H7 (cell line): ENCODE results near the gene NELFB. TPM values are rescaled to one million over a fixed set of nuclear protein-coding genes. Genes with fewer than 3 reads are reported as not detected.

Experiments used
- DNase-seq: peaks from one replicate; pipeline ENCODE4 v3.0.0; 2012
- H3K27me3 ChIP-seq: 2 replicates; pipeline ENCODE4 v1.6.0; 2011; ENCODE audit warnings: mild to moderate bottlenecking, low read length; ENCODE audit not compliant: control insufficient read depth, insufficient read depth
- H3K36me3 ChIP-seq: replicated peaks from 2 replicates; pipeline ENCODE4 v1.5.1; 2011; ENCODE audit warnings: low read length; ENCODE audit not compliant: control insufficient read depth, insufficient read depth
- H3K4me3 ChIP-seq: 2 replicates; pipeline ENCODE4 v1.5.1; 2011; ENCODE audit warnings: low read depth, mild to moderate bottlenecking, control low read depth, low read length, moderate library complexity; ENCODE audit not compliant: insufficient read depth
- total RNA-seq: library from RNA; depleted of rRNA; stranded (reverse); fragments of >200 nt; shearing (Covaris generic); gene quantifications from 2 replicates; pipeline ENCODE4 v1.2.3, GENCODE V29; 2014

NELFB gene
- total RNA-seq, 1 experiment from 2014 or later: 121 TPM

DNA sequence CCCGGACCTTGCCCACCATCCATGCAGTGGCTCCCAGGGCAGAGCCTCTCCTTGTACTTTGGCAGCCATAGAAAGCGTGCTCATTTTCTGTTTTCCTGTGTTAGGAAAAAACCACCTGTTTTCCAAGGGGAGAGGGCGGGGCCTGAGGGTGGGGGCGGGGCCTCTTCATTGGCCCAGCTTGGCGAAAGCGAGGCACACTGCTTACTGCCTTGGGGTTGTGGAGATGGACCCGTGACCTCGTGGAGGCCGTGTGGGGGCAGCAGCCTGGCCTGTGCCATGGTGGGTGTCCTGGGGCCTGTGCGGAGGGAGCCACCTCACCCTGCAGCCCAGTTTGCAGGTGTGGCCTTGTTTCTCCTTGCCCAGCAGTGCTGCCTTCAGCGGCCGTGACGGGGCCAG lies 18.0 kb downstream of the NELFB start:
- DNase-seq: peak; percentile 88
- no peak overlapping the region for H3K4me3 ChIP-seq

DNA sequence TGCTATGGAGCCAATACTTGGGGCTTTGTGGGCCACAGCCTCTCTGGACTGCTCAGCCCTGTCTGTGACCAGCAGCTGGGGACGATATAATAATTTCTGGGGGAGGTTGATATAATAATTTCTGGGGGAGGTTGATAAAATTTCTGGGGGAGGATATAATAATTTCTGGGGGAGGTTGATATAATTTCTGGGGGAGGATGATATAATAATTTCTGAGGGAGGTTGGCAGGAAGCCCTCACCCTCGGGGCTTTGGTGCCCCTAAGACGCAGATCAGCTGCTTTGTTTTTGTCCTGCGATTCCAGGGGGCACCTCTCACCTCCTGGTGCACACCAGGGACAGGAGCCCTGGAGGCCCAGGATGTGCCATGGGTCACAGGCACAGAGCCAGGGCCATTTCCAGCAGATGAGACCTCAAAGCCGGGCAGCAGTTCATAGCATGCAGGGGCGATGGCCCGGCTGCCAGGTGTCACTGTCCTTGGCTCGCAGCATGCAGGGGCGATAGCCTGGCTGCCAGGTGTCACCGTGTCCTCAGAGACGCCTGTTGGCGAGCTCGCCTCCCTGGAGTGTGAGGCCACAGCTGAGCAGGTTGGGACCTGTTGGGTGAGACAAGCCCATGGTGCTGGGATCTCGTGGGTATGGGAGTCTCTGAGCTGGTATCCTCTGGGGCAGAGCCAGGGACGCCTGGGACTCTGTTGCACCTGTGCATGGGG lies 18.6 kb downstream of the NELFB start:
- Histone ChIP-seq H3K36me3 (peaks cover 13% of the 10 kb centered on the region), H3K27me3 (no peaks in the 10 kb centered on the region), H3K4me3 (no peak overlapping the region)
- peak; percentile 59 for DNase-seq

More for the DNA sequence above, 18.0 kb downstream of the NELFB start:
- H3K27me3 ChIP-seq: no peaks in the 10 kb centered on the region
- H3K36me3 ChIP-seq: peaks cover 17% of the 10 kb centered on the region

DNA sequence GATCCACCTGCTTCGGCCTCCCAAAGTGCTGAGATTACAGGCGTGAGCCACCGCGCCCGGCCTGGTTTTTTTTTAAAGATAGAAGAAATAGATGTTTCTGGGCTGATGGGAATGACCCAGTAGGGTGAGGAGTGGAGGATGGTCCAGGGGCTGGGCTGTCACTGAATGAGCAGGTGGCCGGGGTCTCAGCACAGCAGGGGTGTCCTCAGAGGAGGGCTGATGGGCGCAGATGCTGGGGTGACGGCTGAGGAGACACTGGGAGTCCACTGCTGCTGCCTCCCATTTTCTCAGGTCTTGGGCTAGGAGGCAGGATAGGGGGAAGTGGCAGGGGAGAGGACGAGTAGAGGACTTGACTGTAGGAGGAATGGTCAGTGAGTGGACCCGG lies 20.1 kb downstream of the NELFB start:
- Histone ChIP-seq H3K27me3 (no peaks in the 10 kb centered on the region), H3K4me3 (no peak overlapping the region), H3K36me3 (peaks cover 4% of the 10 kb centered on the region)
- no peak for DNase-seq

DNA sequence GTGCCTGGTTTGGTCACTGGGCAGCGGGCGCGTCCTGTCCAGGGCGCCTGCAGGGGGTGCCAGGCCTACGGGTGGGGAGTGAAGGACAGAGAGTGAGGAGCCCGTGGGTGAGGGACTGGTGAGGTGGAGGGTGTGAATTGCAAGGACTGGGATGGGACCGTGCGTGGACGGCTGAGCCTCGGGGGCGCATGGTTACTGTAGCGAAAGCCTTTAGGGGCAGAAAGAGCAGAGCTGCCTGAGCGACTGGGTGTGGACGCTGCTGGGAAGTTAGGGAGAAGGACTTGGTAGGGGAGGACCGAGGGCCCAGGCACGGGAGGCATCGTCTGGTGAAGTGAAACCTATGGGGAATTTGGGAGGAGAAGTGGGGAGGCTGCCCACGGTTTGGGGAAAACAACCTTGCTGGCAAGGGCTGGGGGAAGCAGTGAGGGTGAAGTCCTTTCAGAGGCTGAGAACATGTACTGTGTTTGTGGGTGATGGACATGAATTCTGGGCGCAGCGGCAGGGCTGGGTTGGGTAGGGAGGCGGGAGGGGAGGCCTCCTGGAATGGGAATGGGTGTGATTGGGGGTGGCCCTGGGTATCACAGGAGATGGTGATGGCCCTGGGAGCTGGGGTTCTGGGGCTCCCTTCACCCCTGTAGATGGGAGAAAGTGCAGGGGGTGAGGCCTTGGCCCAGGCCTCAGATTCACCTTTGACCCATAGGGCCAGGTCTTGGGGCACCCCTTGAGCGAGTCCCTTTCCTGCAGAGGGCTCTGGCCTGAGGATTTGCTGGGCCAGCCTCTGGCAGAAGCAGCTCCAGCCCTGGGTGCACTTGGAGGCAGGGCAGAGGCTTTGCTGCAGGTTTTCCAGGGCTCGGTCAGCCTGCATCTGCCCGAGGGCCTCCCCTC lies 20.7 kb downstream of the NELFB start:
- H3K27me3 ChIP-seq: no peaks in the 10 kb centered on the region
- DNase-seq: peak; percentile 69
- H3K4me3 ChIP-seq: no peak overlapping the region
- H3K36me3 ChIP-seq: peaks cover 4% of the 10 kb centered on the region

DNA sequence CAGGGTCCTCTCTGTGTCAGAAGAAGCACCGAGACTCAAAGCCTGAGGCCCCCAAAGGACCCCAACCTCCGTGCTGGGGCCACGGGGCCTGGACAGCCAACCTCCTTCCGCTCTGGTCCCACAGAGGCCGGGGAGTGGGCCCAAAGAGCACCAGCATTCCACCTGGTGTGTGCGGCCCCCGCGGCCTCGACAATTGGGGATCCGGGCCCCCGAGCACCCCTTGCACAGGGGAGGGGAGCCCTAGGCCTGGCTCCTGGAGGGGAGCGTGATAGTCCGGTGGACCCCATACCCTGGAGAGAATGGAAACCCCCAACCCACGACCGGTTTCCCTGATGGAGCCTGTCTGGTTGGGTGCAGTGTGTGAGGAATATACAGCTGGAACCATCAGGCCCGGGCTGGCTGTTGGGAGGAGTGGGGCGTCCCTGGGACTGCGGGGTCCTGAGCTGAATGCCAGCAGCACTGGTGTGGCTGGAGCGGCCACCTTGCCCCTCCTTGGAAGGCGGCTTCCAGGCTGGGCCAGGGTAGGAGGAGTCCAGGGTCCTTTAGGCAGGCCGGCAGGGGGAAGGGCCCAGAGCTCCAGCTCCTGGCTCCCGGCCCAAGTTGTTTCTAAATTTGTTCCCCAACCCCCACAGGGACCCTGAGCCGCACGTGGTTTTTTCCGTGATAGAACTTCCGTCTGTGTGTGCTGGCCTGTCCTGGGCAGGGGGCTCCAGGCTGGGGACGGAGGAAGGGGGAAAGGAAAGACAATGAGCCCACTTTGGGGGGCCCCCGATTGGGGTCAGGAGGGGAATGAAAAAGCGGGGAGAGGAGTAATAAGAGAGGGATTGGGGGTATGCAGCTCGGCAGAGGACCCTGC lies 21.6 kb downstream of the NELFB start:
- peak; percentile 91 for DNase-seq
- no peaks in the 10 kb centered on the region for H3K27me3 ChIP-seq
- H3K4me3 ChIP-seq: peak overlapping the region; percentile 60
- peaks cover 2% of the 10 kb centered on the region for H3K36me3 ChIP-seq

DNA sequence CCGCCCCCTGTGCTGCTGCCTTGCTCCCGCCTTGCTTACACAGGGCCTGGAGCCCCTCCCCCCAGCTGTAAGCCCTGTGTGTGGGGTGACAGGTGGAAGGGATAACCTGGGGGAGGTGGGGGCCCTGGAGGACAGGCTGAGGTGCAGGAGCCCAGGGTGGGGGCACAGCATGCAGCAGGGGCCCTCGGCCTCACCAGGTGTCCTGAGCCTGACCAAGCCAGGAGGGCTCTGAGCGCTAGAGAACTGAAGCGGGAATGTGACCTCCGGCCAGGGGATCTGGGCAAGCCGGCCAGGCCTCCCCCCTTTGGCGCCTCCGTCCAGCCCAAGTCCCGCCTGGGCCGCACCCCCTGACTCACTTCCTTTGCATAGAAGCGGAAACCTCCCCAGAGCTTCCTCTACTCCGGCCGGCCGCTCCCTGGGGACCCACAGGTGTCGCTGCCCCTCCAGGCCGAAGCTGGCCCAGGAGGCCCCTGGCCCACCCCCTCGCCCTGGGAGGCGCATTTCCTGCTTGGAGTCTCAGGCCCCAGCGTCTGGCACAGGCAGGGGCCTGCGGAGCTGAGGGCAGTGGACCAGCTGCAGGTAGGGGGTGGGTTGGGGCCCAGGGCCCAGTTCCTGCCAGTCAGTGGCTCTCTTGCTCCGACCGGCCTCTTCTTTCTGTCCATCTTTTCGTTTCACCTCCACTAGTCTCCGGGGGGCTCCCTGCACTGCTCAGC lies 22.4 kb downstream of the NELFB start, which contains the start of gene TOR4A:
TOR4A (plus strand) TSS at position 398 of the 713 bp plus-strand sequence. CDS start 964 bp downstream, outside the sequence.
- peak; percentile 94 for DNase-seq
- no peaks in the 10 kb centered on the region for H3K27me3 ChIP-seq
- no peaks in the 10 kb centered on the region; the same call in 1 of the 2 replicates for H3K36me3 ChIP-seq
- H3K4me3 ChIP-seq: peak within 1 kb of the TSS; percentile 60

DNA sequence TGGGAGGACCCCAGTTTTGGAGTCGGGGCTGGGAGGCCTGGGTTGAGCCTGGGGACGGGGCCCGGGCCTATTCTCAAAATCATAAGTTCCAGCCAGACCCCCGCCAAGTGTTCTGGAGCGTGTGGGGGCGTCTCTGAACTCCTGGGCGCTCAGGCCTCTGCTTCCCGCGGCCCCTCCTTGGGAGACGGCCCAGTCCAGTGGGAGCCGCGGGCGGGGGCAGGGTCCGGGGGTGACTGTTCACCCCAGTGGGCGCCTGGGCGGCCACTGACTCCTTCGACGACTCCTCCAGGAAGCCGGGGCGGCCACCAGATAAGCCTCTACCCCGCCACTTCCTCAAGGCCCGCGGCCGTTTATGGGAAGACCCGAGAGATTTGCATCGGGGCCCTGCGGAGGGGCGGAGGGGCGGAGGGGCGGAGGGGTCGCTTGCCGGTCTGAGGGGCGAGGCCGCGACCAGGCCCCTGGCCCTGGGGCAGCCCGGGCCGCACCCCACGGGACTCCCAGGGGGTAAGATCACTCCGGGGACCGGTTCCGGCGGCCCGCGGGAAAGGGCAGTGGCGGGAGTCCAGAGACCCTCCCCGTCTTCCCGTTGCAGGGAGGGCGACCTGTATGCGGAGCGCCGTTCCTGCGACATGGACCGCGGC lies 23.1 kb downstream of the NELFB start:
- Histone ChIP-seq H3K36me3 (no peaks in the 10 kb centered on the region; the same call in 1 of the 2 replicates), H3K4me3 (peak overlapping the region; percentile 60), H3K27me3 (no peaks in the 10 kb centered on the region)
- peak; percentile 84 for DNase-seq

DNA sequence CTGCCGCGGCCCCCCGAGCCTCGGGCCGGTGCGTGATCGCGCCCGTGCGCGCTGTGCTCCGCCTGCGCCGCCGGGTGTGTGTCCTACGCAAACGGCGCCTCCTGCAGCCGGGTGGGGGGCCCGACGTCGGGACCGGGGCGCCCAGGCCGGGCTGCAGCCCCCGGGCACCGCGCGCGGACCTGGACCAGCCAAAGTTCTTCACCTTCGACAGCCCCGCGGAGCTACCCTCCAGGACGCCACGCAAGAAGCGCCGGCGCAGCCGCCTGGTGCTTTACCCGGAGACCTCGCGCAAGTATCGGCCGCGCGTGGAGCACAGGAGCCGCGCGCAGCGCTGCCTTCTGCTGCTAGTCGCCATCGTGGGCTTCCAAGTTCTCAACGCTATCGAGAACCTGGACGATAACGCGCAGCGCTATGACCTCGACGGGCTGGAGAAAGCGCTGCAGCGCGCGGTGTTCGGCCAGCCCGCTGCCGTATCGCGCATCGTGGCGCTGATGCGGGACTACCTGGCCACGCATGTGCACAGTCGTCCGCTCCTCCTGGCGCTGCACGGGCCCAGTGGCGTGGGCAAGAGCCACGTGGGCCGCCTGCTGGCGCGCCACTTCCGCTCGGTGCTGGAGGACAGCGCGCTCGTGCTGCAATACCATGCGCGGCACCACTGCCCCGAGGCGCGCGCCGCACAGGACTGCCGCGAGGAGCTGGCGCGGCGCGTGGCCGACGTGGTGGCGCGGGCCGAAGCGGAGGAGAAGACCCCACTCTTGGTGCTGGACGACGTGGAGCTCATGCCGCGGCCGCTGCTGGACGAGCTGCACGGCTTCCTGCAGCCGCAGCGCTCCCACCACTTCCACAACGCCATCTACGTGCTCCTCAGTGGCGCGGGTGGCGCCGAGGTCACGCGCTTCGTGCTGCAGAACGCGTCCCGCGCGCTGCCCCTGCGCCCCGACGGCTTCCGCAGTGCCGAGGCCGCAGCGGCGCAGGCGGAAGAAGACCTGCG lies 23.9 kb downstream of the NELFB start:
- Histone ChIP-seq H3K4me3 (peak overlapping the region; percentile 60), H3K36me3 (no peaks in the 10 kb centered on the region; the same call in 1 of the 2 replicates), H3K27me3 (no peaks in the 10 kb centered on the region)
- DNase-seq: peak; percentile 80

DNA sequence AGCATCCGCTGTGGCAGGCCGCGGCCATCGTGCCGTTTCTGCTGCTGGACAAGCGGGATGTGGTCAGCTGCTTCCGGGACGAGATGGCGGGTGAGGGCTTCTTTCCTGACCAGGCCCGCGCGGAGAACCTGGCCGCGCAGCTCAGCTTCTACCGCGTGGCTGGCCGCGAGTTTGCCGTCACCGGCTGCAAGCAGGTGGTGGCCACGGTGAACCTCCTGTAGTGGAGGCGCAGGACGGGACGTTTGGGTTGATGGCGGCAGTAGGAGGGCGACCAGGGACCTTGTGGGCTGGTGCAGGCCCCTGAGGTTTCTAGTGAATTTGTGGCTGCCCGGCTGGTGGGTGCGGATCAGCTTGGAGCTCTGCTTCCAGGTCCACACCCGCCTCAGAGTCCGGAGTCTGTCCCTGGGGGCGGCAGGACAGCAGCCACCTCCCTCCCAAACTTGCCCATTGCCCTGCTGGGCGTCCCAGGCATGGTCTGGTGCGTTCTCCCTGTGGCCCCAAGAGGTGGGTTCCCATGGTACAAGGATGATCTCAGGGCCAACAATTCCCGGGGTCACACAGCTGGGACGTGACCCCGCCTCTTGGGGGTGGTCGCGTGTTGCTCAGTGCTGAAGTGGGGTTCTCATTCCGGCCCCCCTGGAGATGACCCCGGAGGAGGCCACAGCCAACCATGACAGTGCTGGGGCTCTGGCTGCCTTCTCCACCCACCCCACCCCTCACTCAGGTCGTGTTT lies 24.8 kb downstream of the NELFB start:
- Histone ChIP-seq H3K27me3 (no peaks in the 10 kb centered on the region), H3K36me3 (no peaks in the 10 kb centered on the region), H3K4me3 (no peak overlapping the region)
- DNase-seq: peak; percentile 56

DNA sequence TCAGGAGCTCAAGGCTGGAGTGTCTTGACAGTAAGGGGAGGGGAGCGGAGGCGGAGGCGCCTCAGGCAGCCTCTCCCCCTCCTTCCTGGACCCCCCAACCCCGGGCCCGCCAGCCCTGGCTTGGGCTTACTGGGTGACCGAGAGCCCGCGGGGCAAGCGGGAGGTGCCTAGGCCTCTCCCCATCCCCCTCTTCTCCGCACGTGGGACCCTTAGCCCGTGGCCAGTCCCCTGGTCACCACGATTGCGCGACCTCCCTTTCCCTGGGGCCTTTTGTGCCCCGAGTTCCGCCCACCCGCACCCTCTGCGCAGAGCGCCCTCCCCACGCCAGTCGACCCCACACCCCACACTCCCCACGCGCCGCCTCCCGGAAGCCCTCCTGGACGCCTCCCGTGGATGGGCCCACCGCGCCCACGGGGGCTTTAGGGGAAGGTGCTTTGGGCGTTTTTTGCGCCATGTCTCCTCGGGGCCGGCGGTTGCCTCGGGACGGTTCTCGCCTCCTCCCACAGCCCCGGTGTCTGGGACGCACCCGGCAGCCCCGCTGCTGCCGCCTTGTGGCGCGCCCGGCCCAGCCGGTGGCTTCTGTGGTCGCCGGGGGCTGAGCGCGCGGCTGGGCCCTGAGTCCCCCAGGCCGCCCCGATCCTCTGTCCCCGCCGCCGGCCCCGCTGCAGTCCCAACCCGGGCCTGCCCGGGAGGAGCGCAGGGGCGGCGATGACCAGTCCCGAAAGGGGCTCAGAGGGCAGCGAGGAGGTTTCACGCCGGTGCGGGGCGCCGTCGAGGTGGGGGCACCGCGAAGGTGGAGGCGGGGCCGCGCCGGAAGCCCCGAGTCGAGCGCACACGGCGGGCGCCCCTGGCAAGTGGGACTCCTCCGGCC lies 25.6 kb downstream of the NELFB start:
- Histone ChIP-seq H3K27me3 (no peaks in the 10 kb centered on the region), H3K36me3 (no peaks in the 10 kb centered on the region), H3K4me3 (peak overlapping the region; percentile 74)
- DNase-seq: peak; percentile 93

DNA sequence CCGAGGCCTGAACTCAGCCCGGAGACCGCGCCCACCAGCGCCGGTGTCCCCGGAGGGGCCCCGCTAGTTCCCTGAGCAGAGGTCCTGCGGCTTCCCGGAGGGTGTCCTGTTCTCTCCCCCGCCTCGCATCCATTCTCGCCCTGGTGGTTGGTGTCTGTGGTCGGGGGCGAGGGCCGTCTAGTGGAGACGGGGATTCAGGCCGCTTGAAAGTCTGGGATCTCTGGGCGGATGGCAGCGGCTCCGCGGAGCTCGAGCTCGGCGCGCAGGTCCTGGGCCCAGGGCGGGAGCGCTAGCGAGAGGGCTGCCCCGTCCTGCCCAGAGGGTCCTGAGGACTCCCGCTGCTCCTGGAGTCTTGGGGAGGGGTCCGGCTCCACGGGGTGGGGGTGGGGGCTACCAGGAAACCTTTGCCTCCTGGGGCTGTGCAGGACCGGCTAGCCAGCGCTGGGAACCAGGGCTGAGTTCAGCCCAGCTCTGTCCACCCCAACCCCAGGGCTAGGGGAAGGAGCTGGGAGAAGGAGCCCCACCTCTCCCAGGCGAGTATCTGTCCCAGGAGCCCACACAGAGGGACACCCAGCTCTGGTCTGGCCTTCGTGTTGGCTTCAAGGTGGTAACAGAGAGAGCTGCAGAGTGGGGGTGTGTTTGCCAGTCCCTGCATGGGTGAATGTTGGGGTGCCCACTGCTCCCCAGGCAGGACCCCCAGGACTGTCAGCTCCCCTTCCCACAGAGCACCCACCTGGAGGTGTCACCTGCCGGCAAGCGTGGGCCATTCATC lies 26.4 kb downstream of the NELFB start:
- Histone ChIP-seq H3K27me3 (no peaks in the 10 kb centered on the region), H3K4me3 (peak overlapping the region; percentile 74), H3K36me3 (no peaks in the 10 kb centered on the region)
- peak; percentile 87 for DNase-seq
